Left ventricle myocardium inferior (tissue), 1 donor: Measurements from ENCODE around the gene SMAD2. TPM values are rescaled to one million over a fixed set of nuclear protein-coding genes. Genes with fewer than 3 reads are reported as not detected.

ENCODE experiments used
- DNase-seq: peaks from one replicate; pipeline ENCODE4 v3.0.0-alpha.2; 2020
- H3K27ac ChIP-seq: fragments of 200-600 bp; replicated peaks from 2 replicates; pipeline ENCODE4 v1.8.0; 2021
- H3K27me3 ChIP-seq: fragments of 200-600 bp; 2 replicates; pipeline ENCODE4 v1.8.0; 2021; ENCODE audit warnings: low read depth
- H3K36me3 ChIP-seq: fragments of 200-600 bp; 2 replicates; pipeline ENCODE4 v1.8.0; 2021
- H3K4me1 ChIP-seq: fragments of 200-600 bp; 2 replicates; pipeline ENCODE4 v1.8.0; 2021
- H3K4me3 ChIP-seq: fragments of 200-600 bp; 2 replicates; pipeline ENCODE4 v1.8.0; 2021; ENCODE audit warnings: mild to moderate bottlenecking, moderate library complexity
- H3K9me3 ChIP-seq: fragments of 200-600 bp; replicated peaks from 2 replicates; pipeline ENCODE4 v1.8.0; 2021
- intact Hi-C: fragments of 100-400 bp; cut with micrococcal nuclease; formaldehyde crosslinking; loops from one replicate; pipeline ENCODE4 v1.11.0; 2022
- total RNA-seq: library from RNA; stranded (reverse); fragmentation: NEBNext Ultra II Directional; extraction: Animal tissue kit (Norgen Biotek cat#: 25700); gene quantifications from one replicate; pipeline ENCODE4 v1.2.1, GENCODE V29; 2021
- TF ChIP-seq, protein P1 (sequence below): fragments of 200-600 bp; IDR thresholded peaks from 2 replicates; pipeline ENCODE4 v1.8.0; 2021; ENCODE audit warnings: antibody characterized with exemption, mild to moderate bottlenecking, borderline replicate concordance
- donor health status: DM: no; HTN: yes; CAD: no; lungs with severe emphysema.

Gene SMAD2
- total RNA-seq, 1 donor from 2014 or later: 80.9 TPM

DNA sequence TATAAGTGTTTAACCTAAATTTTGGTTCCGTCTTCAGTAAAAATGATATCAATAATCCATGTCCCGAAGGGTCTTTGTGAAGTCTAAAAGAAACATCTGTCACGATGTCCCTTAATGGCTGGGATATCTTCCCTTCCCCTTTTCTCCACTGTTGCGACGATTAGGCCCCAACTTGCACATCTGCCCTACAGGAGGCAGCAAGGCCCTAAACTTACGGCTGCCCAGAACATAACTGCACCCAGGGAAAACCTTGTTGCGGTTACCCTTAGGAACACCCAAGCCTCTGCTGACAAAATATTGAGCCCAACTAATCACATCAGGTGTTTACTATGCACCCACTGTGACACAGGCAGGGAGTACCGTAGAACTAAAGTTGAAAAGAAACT is 1.3 kb upstream of the SMAD2 start:
- H3K27me3 ChIP-seq: no peaks in the 10 kb centered on the region
- no peak for DNase-seq
- H3K27ac ChIP-seq: peak overlapping the region; percentile 99
- TF ChIP-seq, protein P1, sequence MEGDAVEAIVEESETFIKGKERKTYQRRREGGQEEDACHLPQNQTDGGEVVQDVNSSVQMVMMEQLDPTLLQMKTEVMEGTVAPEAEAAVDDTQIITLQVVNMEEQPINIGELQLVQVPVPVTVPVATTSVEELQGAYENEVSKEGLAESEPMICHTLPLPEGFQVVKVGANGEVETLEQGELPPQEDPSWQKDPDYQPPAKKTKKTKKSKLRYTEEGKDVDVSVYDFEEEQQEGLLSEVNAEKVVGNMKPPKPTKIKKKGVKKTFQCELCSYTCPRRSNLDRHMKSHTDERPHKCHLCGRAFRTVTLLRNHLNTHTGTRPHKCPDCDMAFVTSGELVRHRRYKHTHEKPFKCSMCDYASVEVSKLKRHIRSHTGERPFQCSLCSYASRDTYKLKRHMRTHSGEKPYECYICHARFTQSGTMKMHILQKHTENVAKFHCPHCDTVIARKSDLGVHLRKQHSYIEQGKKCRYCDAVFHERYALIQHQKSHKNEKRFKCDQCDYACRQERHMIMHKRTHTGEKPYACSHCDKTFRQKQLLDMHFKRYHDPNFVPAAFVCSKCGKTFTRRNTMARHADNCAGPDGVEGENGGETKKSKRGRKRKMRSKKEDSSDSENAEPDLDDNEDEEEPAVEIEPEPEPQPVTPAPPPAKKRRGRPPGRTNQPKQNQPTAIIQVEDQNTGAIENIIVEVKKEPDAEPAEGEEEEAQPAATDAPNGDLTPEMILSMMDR: no peak
- peaks cover 46% of the 10 kb centered on the region for H3K4me1 ChIP-seq
- no peaks in the 10 kb centered on the region for H3K36me3 ChIP-seq
- H3K4me3 ChIP-seq: peak overlapping the region; percentile 80
- intact Hi-C loops: no loop called here
- no peaks in the 10 kb centered on the region for H3K9me3 ChIP-seq

DNA sequence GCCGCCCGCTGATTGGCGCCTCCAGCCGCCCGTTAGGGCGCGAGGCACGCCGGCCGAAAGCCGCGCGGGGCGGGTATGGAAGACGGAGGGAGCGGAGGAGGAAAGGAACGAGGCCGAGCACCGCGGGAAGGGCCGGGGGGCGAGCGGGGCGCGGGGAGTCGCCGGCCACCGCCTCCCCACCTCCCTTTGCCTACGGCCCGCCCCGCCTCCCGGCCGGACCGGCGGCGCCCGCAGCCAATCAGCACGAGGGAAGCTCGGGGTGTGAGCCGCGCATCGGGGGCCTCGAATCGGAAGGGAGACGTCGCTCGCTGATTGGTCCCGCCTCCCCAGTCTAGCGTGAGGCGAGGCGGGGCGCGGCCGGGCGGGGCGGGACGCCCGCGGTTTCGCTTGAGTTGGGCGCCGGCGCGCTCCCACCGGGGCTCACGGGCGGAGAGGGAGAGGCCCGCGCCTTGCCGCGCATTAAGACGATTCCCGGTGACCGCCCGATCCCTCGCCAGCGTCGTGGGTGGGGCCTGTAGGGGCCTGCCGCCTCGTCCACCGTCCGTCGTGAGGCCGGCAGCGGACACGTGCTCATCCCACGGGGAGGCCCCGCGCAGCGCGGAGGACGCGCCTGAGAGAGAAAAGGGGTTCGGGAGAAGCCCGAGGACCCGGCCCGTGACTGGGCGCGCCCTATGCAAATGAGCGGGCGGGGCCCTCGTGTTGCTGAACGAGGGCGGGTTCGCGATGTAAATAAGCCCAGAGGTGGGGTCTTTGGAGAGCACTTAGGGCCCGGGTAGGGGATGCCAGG is 665 bp upstream of the SMAD2 start:
- Histone ChIP-seq H3K9me3 (no peaks in the 10 kb centered on the region), H3K27me3 (no peaks in the 10 kb centered on the region), H3K36me3 (no peaks in the 10 kb centered on the region), H3K4me3 (peak overlapping the region; percentile 80), H3K4me1 (peaks cover 51% of the 10 kb centered on the region), H3K27ac (peak overlapping the region; percentile 99)
- TF ChIP-seq, protein P1: no peak
- intact Hi-C loops: no loop called here
- peak; percentile 97 for DNase-seq

DNA sequence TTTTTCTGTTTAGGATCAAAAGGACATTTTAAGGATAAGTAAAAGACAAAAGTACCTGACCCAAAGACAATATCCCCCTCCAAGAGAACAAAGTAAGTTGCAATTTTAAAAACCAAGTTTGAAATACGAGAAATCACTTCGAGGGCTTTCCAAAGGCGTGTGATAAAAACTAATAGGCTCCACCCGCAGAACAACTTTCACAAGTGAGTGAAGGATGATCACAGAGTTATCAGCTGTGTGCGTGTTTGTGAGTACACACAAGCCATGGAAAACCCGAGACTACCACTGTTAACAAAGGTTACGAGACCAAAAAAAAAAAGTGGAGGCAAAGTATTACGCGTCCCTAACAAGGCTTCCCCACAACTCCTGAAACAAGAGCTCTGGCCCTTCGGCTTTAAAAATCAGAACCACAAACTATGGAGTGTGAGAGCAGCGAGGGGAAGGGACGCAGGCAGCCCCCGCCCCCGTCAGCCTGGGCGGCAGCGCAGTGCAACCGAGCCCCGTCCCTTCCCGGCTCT is 719 bp downstream of the SMAD2 start:
- no peak for DNase-seq
- peaks cover 65% of the 10 kb centered on the region for H3K4me1 ChIP-seq
- TF ChIP-seq, protein P1: no peak
- no peaks in the 10 kb centered on the region for H3K36me3 ChIP-seq
- H3K27ac ChIP-seq: peak overlapping the region; percentile 99
- peak overlapping the region; percentile 80 for H3K4me3 ChIP-seq
- intact Hi-C loops: no loop called here
- no peaks in the 10 kb centered on the region for H3K9me3 ChIP-seq
- no peaks in the 10 kb centered on the region for H3K27me3 ChIP-seq

DNA sequence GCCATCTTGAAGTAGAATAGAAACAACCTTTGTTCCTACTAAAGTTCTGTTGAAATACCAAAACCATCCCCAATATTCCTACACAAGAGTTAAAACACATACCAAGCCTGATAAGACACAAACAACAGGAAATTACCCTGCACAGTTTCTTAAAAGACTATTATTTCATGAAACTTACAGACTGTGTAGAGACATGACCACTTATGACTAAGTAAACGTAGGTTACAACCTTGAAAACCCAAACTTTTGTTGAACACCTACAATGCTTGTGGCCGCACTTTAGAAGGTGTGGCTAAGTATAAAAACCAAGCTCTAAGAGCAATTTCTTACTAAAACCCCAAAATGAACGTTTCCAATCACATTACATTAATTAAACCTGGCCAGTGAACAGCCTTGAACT is 2.0 kb downstream of the SMAD2 start:
- H3K36me3 ChIP-seq: no peaks in the 10 kb centered on the region
- intact Hi-C loops: no loop called here
- no peaks in the 10 kb centered on the region for H3K9me3 ChIP-seq
- peak overlapping the region; percentile 27 for H3K27ac ChIP-seq
- H3K4me1 ChIP-seq: peaks cover 74% of the 10 kb centered on the region
- TF ChIP-seq, protein P1: no peak
- DNase-seq: no peak
- H3K4me3 ChIP-seq: peak overlapping the region; percentile 80
- H3K27me3 ChIP-seq: no peaks in the 10 kb centered on the region

DNA sequence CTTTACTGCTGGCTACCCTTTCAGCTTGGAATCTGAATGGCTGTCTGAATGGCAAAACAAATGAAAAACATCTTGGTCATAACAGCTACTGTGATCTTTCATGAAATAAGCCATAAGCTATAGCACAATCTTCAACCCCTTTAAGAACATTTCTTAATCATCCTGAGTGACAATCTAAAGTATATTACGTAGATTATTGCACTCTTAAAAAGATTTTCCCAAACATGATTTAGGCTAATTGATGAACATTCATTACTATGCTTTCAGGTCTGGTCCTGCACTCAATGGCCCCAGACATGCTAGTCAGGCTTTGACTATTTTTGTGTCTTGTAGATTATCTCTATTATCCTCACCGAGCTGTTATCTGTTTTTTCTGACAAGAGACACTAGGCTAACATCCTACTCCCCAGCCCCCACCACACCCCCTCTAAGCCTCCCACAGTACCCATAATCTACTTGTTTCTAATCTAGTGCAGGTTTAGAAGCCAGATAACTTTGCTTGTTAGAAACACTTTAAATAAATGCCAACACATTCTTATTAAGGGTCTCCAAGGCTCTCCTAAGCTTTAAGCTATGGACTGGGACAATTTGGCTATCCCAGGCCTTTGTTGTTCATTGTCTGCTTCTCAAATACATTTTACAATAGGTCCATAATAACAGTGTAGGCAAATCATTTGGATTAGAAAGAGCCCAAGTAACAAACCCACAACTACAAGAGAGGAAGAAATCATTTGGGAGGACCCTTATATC is 4.2 kb downstream of the SMAD2 start:
- intact Hi-C loops: no loop called here
- peaks cover 88% of the 10 kb centered on the region for H3K4me1 ChIP-seq
- TF ChIP-seq, protein P1: no peak

More for the DNA sequence above, 4.2 kb downstream of the SMAD2 start:
- Histone ChIP-seq H3K9me3 (no peaks in the 10 kb centered on the region), H3K27me3 (no peaks in the 10 kb centered on the region), H3K27ac (peak overlapping the region; percentile 56), H3K36me3 (no peaks in the 10 kb centered on the region), H3K4me3 (no peak overlapping the region)
- DNase-seq: no peak
